HG03521 (cell line): Measurements from ENCODE around the gene BAHD1.
A peak's percentile ranks its signal among the peaks of the same experiment; 100 is the strongest.

Experiments
- ATAC-seq: cut with Tn5 transposase; IDR thresholded peaks from one replicate; pipeline ENCODE4 v1.9.1; 2021; ENCODE audit warnings: mild to moderate bottlenecking, moderate library complexity; ENCODE audit not compliant: unreplicated experiment

Gene BAHD1

GRCh38 chr15:40464595-40465185, 23.9 kb downstream of the BAHD1 start:
- no peak for ATAC-seq

GRCh38 chr15:40465939-40466338, 25.2 kb downstream of the BAHD1 start:
- no peak for ATAC-seq

GRCh38 chr15:40466426-40467260, 25.9 kb downstream of the BAHD1 start:
- no peak for ATAC-seq

DNA sequence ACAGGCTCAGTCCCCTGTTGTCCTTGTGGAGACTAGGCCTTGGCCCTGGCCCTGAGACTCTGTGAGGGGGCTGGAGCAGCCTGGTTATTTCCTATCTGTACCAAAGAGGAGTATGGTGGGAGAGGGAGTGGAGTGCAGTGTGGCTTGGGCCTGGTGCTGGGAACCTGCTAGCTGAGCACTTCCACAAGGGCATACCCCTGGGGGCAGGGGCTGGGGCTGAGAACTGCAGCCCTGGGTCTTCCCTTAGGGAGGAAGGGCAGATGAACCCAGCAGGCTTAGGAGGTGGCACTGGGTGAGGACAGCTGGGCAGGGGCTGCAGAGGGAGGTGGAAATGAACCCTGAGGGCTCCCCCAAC, 26.5 kb downstream of the BAHD1 start:
- no peak for ATAC-seq

- no peak for ATAC-seq
Measured at GRCh38 chr15:40468898-40469331, 28.2 kb downstream of the BAHD1 start.

DNA sequence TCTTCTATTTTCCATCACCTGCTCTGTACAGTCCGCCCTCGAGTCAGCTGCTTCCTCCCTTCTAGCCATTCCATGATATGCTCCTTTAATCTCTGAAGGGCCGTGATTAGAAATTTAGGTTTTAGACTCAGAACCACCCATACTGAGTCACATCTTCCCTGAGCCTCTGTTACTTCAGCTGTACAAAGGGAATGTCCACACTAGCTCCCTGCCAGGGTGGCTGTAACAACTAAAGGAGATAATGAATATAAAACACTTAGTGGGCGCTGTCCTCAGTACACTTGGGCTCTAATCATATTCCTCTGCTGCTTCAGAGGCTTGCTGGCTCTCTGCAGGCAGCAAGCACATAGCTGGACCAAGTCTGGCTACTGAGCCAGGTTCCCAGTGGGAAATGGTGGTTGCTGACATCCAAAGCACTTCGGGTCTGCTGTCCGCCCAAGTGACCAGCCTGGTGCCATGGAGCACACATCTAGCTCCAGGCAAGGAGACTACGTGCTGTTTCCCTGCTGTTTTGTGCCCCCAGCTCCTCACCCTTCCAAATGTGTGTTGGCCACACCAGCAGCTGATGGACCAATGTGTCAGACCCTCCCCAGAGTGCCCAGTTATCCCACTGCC, 29.1 kb downstream of the BAHD1 start:
- no peak for ATAC-seq

DNA sequence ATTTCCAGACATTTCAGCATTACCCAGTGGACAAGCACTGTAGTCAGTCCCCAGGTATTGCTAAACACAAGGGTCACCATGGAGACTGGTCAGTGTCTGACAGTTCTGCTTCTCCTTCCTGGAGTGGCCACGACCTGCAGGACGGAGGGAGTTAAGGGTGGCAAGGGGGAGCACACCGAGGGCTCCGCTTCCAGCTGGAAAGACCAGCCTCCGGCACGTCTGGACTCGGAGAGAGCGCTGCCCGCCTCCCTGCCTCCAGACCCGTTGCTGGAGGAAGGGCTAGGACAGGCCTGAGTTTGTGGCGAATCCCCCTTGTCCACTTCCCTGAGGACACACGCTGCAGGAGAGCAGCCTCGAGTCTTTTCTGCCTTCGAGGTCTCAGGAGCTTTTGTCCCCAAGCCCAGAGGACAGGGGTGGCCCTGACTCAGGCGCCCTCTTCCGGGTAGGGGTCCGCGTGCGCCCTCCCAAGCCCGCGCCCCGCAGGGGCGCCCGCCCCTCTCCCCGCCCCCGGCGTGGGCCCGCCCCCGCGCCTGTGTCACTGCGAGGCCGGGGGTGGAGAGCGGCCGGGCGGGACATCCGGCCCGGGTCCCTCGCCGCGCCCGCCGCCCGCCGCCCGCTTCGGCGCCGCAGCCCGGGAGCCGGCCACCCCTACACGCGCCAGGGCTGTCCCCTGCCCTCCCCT, 29.8 kb downstream of the BAHD1 start, which contains the start of gene CHST14:
Gene CHST14, plus strand, starts transcription at position 562 of the 682 bp plus-strand sequence. CDS start 230 bp downstream, outside the sequence.
- peak; percentile 45 for ATAC-seq

DNA sequence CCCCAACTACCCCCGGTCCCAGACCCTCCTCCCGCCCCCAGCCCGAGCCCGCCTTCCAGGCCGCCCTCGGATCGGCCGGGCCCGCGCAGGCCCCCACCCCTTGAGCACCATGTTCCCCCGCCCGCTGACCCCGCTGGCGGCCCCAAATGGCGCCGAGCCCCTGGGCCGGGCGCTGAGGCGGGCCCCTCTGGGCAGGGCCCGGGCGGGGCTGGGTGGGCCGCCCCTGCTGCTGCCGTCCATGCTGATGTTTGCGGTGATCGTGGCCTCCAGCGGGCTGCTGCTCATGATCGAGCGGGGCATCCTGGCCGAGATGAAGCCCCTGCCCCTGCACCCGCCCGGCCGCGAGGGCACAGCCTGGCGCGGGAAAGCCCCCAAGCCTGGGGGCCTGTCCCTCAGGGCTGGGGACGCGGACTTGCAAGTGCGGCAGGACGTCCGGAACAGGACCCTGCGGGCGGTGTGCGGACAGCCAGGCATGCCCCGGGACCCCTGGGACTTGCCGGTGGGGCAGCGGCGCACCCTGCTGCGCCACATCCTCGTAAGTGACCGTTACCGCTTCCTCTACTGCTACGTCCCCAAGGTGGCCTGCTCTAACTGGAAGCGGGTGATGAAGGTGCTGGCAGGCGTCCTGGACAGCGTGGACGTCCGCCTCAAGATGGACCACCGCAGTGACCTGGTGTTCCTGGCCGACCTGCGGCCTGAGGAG, 30.5 kb downstream of the BAHD1 start:
- ATAC-seq = peak; percentile 20

- peak; percentile 16 for ATAC-seq
Measured at GRCh38 chr15:40471808-40472150, 31.0 kb downstream of the BAHD1 start.

DNA sequence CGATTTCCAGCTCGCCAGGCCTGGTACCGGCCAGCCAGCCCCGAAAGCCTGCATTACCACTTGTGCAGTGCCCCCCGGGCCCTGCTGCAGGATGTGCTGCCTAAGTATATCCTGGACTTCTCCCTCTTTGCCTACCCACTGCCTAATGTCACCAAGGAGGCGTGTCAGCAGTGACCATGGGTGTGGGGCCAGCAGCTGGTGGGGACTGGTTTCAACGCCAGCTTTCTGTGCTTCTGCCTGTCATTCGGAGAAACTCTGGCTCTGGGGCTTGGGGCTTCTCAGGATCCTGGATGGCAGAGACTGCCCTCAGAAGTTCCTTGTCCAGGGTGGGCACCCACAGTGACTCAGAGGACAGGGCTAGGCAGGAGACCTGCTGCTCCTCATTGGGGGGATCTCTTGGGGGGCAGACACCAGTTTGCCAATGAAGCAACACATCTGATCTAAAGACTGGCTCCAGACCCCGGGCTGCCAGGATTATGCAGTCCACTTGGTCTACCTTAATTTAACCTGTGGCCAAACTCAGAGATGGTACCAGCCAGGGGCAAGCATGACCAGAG, 31.5 kb downstream of the BAHD1 start:
- no peak for ATAC-seq

DNA sequence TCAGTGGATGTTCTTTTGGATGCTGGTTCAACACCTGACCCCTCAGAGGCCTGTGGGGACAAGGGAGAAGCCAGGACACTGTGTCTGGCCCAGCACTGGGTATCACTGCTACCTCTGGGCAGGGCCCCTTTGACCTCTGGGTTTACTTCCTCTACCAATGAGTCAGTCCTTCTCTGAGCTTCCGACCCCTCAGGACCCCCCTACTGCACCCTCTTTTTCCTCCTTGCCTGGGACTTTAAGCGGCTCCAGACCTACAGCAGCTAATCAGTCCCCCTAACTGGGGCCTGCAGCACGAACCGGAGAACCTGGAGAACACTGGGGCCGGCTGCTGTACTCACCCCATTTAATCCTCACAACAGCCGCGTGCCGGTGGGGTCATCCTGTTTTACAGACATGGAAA, 33.8 kb downstream of the BAHD1 start:
- ATAC-seq = no peak

- no peak for ATAC-seq
Measured at GRCh38 chr15:40477642-40478327, 37.0 kb downstream of the BAHD1 start.

- no peak for ATAC-seq
Measured at GRCh38 chr15:40479024-40479423, 38.3 kb downstream of the BAHD1 start.

GRCh38 chr15:40481341-40482074, 40.8 kb downstream of the BAHD1 start:
- no peak for ATAC-seq

DNA sequence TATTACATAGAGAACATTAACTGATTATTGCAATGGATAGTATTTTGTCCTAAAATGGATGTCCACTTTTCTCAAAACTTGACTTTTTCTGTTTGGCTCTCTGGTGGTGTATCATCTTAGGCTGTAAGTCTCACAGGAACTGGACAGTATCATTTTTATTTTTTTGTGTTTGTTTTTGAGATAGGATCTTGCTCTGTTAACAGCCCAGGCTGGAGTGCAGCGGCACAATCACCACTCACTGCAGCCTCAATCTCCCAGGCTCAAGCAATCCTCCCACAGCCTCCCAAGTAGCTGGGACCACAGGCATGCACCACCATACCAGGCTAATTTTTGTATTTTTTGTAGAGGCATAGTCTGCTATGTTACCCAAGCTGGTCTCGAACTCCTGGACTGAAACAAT, 43.2 kb downstream of the BAHD1 start:
- no peak for ATAC-seq

- no peak for ATAC-seq
Measured at GRCh38 chr15:40486066-40486770, 45.5 kb downstream of the BAHD1 start.

DNA sequence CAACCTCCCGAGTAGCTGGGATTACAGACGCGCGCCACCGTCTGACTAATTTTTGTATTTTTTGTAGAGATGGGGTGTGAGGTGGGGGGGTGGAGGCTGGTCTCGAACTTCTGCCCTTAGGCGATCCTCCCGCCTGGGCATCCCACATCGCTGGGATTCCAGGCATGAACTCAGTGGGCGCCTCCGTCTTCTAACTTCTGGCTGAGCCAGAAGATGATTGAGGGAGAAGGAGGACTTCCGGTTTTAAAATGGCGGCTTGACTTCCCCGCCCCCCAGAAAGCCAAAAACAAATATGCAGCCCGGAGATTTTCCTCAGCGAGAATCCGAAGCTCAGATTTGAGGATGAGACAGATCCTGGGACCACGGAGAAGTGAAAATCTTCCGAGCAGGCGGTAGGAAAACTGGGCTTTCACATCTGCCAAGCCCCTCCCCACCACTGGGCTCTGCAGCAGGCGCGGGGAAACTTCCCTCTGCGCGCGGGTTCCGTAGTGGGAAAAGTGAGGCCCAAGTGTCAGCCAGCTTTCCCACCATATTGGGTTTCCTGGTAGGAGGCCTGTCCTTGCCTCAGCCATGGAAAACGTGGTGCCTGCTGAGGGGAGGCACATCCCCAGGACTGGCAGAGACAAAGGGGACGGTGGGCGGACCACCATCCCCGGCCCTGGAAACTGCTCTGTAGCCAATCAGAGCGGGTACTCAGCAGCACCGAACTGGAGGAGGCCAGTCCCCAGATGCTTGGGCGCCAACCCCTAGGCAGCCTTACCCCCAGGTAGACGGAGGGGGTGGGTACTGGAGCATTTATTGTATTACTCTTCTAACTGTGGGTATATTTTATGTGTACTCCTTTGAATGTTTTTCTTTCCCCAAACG, 47.3 kb downstream of the BAHD1 start:
- no peak for ATAC-seq
